GM21619 (cell line): ENCODE results near the gene HTD2.
A peak's percentile ranks its signal among the peaks of the same experiment; 100 is the strongest.
"Not testable (repeated sequence)": the region's sequence is repeated elsewhere in the genome, so short reads cannot be mapped to it uniquely, and the experiment has no call there.

Experiments used
- ATAC-seq: cut with Tn5 transposase; IDR thresholded peaks from one replicate; pipeline ENCODE4 v1.9.1; 2021; ENCODE audit not compliant: unreplicated experiment

HTD2 gene

GRCh38 chr3:58305882-58306711 is at the start of gene HTD2, which contains the start of gene RPP14:
HTD2 (plus strand) TSS chr3:58306520; CDS start chr3:58317614, 11,094 bp downstream.
RPP14 (plus strand) TSS chr3:58306245; CDS start chr3:58310330, 4,085 bp downstream.
- ATAC-seq, result peak; percentile 83

GRCh38 chr3:58258392-58259055 is 47.8 kb upstream of the HTD2 start:
- no peak for ATAC-seq

GRCh38 chr3:58260261-58260731 is 46.0 kb upstream of the HTD2 start:
- ATAC-seq, result no peak

- no peak for ATAC-seq
Measured at GRCh38 chr3:58260733-58261132, 45.6 kb upstream of the HTD2 start.

GRCh38 chr3:58261954-58262666 is 44.2 kb upstream of the HTD2 start:
- peak; percentile 89 for ATAC-seq

- ATAC-seq, result no peak
Measured at GRCh38 chr3:58266577-58266976, 39.7 kb upstream of the HTD2 start.

- not testable (repeated sequence) for ATAC-seq
Measured at GRCh38 chr3:58267543-58267942, 38.8 kb upstream of the HTD2 start.

GRCh38 chr3:58269356-58269755 is 37.0 kb upstream of the HTD2 start:
- no peak for ATAC-seq

GRCh38 chr3:58270485-58270884 is 35.8 kb upstream of the HTD2 start:
- ATAC-seq, result no peak

GRCh38 chr3:58271901-58272501 is 34.3 kb upstream of the HTD2 start:
- no peak for ATAC-seq

- ATAC-seq, result no peak
Measured at GRCh38 chr3:58272891-58273290, 33.4 kb upstream of the HTD2 start.

- not testable (repeated sequence) for ATAC-seq
Measured at GRCh38 chr3:58273362-58273761, 33.0 kb upstream of the HTD2 start.

- no peak for ATAC-seq
Measured at GRCh38 chr3:58274027-58274614, 32.2 kb upstream of the HTD2 start.

GRCh38 chr3:58281069-58281468 is 25.3 kb upstream of the HTD2 start:
- no peak for ATAC-seq

GRCh38 chr3:58285334-58285733 is 21.0 kb upstream of the HTD2 start:
- no peak for ATAC-seq

GRCh38 chr3:58287354-58287753 is 19.0 kb upstream of the HTD2 start:
- ATAC-seq, result no peak

- no peak for ATAC-seq
Measured at GRCh38 chr3:58288011-58288728, 18.1 kb upstream of the HTD2 start.

GRCh38 chr3:58288964-58289613 is 17.2 kb upstream of the HTD2 start:
- ATAC-seq, result not testable (repeated sequence)

- not testable (repeated sequence) for ATAC-seq
Measured at GRCh38 chr3:58290446-58290845, 15.9 kb upstream of the HTD2 start.
